Activated CD8-positive, alpha-beta memory T cell treated with anti-CD3 and anti-CD28 coated beads, Interleukin-2, amount 50 U/mL, for 48 hours (primary cell): ENCODE results near the gene MSX1.

ENCODE experiments used
- DNase-seq: peaks from one replicate; pipeline ENCODE4 v3.0.0-alpha.2; 2020

Gene MSX1

DNA sequence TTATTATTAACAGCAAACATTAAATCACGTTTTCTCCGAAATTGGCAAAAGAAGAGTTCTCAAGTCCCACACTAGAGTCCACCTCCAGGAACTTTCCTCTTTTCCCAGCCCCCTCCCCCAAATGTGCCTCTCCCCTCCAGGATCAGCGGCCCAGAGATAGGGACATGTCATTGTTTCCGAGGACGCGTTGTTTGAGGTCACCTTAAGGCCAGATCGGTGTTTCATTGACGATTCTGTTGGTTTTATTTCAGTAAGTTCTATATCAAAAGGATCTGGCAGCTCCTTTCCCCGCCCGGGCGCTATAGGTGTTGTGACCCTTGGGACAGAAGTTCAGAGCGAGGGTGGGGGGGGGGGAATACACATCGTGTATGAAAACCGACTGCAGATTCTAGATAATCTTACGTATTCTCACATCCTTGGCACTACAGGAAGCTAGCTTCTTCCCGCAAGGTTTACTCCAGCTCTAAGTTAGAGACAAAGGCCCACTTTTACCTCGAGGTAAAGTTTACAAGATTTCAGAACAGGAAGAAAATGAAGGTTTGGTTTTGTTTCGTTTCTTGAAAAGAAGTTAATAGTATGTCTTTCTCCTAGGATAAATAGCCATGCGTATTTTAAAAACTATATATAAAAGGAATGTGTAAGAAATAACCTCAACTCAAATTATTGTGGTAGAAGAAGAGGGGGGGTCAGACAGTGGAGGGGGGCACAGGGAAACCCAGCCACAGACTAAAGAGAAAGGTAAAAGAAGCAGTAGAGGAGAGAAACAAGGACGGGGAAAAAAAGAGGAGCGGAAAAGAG lies 739 bp upstream of the MSX1 start:
- no peak for DNase-seq

DNA sequence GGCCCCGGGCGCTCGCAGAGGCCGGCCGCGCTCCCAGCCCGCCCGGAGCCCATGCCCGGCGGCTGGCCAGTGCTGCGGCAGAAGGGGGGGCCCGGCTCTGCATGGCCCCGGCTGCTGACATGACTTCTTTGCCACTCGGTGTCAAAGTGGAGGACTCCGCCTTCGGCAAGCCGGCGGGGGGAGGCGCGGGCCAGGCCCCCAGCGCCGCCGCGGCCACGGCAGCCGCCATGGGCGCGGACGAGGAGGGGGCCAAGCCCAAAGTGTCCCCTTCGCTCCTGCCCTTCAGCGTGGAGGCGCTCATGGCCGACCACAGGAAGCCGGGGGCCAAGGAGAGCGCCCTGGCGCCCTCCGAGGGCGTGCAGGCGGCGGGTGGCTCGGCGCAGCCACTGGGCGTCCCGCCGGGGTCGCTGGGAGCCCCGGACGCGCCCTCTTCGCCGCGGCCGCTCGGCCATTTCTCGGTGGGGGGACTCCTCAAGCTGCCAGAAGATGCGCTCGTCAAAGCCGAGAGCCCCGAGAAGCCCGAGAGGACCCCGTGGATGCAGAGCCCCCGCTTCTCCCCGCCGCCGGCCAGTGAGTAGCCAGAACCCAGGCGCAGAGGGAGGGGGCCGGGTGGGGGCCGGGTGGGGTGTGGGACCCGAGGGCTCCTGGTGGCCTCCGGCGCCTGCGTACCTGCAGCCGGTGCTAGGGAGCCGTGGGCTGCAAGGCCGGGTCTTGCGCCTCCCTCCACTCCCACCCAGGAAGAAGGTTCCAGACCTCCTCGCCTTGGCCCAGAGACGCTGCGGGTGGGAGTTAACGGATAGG lies 534 bp downstream of the MSX1 start:
- DNase-seq, result no peak

DNA sequence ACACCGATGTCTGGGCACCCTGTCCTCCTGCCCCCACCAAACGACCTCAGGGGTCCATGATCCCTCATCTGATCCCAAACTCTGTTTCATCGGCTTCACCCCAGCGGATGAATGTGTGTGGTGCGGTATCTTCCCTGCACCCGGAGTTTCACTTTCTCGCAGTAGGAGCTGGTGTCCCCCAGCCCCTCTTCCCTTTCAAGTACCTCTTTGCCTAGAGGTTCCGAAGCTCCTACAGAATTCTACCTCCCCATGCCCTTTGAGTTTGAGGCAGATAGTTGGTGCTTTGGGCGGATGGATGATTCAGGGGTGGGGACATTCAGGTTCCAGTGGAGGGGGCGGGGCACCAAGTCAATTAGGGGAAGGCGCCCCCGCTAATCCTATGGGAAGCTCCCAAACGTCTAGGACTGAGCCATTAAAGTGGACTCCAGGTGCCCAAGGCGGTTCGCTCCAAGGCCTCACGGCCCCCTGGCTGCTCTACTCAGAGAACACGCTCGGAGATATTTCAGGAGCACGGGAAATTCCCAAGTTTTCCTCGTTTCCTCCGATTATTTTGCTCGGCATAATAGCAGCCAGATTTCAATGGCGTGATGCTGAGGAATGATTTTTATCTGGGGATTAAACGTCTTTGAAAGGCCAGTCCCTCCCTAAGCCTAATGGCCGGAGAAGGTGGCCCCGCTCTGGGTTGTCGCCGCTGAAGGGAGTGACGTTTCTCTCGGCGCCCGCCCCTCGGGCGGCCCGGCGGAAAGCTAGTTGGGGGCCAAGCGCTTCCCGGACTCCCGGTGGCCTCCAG lies 1.3 kb downstream of the MSX1 start:
- DNase-seq, result no peak

DNA sequence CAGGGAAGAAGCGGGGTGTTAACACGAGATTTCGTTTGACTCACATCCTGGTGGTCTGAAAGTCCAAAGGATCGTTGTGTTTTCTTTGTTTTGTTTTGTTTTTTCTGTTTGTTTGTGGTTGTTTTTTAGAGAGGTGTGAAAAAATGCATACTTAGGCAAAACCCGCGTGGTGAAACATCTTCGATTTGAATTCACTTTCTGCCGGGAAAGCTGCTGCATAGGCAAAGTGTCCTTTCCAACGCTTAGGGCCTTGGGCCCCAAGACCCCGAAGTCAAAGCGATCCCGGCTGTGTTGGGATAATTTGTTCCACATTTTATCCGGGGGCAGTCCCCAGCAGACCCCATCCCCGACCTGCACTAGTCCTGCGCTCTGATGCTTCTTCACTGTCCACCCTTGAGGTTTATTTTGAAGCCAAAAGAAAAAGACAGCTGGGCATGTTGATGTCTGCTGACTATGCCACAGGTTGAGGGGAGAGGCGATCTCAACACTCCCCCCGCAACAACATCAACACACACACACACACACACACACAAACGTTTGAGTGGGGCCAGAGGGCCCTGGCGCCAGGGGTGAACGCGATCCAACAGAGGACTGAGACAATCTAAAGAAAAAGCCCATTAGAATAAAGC lies 2.0 kb downstream of the MSX1 start:
- DNase-seq, result no peak

DNA sequence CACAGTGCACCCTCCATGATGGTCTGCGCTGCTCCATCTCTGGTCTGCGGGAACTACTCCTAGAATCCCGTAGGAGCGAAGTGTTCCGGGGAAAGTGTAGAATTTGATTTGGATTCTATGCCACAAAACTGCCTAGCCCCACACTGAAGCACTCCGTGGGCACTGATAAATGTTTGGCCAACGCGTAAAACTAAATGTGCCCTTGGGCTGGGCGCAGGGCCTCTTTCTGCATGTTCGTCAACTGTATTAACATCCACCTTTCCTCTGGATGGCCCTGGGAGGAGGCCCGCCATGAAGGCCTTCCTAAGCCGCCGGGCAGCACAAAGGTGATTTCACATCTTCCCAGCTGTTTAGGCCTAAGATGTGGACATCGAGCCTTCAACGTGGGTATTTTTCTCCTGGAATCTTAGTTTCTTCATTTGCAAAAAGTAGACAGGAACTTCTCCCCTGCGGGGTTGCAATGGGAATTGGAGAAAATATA lies 2.6 kb downstream of the MSX1 start:
- no peak for DNase-seq

DNA sequence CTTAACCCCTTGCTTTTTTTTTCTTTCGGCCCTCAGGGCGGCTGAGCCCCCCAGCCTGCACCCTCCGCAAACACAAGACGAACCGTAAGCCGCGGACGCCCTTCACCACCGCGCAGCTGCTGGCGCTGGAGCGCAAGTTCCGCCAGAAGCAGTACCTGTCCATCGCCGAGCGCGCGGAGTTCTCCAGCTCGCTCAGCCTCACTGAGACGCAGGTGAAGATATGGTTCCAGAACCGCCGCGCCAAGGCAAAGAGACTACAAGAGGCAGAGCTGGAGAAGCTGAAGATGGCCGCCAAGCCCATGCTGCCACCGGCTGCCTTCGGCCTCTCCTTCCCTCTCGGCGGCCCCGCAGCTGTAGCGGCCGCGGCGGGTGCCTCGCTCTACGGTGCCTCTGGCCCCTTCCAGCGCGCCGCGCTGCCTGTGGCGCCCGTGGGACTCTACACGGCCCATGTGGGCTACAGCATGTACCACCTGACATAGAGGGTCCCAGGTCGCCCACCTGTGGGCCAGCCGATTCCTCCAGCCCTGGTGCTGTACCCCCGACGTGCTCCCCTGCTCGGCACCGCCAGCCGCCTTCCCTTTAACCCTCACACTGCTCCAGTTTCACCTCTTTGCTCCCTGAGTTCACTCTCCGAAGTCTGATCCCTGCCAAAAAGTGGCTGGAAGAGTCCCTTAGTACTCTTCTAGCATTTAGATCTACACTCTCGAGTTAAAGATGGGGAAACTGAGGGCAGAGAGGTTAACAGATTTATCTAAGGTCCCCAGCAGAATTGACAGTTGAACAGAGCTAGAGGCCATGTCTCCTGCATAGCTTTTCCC lies 3.4 kb downstream of the MSX1 start:
- DNase-seq, result no peak

DNA sequence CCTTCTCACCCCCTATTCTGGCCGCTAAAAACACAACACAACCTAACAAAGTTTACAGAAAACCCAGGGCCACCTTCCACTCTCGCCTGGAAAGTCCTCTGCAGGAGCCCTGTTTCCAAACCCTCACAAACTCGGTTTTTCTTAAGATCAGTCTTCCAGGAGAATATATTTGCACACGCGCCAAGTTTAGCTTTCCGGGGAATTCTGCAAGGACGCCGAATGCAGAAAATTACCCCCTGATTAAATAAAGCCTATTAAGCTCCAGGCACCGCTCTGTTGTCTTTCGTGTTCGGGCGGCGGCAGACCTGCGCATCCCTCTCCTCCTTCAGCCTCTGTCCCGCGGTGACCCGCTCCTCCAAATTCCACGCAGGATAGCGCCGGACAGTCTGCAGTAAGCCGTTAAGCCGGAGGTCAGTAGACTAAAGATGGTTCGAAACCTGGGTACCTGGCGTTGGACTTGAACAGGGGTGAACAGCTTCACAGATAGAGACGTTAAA lies 5.0 kb downstream of the MSX1 start:
- DNase-seq, result no peak

DNA sequence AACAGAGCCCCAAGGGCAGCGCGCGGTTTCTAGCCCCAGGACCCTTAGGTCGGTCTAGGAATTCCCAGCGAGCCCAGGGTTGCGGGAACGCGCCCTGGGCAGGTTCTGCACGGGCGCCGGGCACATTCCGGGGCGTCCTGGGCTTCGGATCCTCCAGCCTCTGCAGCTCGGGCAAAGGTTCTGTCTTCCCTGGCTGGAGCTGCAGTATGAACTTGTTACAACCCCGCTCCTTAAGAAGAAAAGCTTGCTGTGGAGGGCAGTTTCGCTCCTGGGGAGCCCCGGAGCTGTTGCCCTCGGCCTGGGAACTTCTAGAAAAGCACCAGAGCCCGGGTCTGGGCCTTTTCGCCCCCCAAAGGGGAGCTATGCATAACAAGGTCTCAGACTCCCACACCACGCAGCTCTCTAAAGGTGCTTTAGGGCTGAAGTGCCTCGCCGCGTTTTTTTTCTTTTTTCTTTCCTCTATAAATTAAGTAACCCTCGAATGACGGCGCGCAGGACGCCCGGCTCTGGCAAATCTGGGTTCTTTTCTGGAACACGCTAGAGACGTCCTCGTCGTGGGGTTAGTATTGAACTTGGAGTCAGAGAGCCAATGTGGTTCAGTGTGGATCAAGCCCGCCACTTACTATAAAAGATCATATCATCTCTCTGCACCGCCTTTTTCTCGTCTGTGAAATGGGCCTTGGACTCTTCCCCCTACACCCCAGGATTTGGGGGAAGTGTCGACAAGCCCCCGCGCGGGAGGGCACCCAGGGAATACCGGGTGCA lies 5.7 kb downstream of the MSX1 start:
- DNase-seq, result no peak

DNA sequence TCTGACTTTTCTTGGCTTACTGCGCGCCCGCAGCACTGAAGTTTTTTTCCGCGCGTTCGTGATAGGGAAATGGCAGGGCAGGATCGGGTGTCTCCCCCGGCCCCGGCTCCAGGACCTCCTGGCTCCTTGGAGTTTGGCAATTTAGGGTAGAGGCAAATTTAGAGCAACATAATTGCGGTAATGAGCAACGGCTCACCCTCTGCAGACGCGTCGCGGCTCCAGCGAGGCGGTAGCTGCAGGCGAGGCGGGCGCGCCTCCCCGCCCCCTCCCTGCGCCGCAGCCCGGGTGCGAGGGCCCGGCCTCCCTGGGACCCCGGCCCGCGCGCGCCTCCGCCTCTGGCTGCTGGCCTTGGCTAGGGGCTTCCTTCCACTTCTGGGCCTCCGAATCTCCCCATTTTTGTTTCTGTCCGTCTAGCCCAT lies 6.2 kb downstream of the MSX1 start:
- no peak for DNase-seq

DNA sequence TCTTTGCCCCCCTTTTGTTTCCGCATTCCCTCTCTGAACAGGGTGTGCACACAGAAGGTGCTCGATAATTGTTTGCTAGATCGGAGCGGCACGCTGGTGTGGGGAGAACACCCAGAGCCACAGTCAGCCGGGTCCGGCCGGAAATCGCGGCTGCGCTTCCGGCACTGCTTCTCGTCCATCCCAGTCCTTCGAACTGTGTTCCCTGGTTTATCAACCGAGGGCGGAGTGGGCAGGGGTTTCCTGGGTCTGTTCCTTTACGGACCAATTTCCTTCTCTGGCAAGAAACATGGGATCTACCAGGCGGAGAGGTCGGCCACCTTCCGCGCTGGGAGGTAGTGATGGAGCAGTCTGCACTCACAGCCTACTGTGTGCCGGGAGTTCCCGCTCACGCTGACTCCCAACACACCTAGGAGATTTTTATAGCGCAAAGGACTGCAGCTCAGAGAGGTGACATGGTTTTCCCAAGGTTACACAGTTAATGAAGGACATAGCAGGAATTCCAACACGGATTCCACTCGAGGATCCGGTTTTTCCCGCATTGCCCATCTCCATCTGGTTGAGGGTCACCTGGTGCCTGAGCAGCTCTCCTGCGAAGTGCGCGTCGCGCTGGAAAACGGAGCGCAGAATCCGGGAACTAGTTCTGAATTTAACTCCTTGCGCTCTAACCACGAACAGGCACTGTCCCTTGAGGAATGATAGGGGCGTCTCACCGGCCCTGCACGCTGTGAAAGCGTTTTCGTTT lies 6.8 kb downstream of the MSX1 start:
- DNase-seq, result peak; percentile 61

DNA sequence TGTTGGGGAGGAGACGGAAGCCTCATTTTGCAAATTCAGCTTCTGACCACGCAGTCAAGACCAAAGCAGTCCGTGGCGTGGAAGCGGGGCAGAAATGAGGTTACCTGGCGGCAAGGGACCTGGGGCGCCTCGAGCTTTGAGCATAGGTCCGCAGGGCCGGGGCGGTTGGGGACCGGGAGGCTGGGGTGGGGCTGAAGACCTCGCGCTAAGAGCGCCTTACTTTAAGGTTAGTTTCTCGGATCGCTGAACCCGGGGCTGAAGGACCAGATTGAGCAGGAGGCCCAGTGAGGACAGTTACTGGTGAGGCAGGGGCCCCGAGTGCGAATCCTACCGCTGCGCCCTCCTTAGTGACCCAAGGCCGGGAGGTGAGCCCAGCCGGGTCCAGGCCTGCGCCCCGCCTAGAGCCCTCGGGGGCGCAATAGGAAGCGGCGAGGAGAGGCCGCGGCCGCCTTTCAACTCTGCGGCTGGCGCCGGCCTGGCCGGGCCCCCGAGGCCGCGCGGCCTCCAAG lies 7.5 kb downstream of the MSX1 start:
- DNase-seq, result no peak

DNA sequence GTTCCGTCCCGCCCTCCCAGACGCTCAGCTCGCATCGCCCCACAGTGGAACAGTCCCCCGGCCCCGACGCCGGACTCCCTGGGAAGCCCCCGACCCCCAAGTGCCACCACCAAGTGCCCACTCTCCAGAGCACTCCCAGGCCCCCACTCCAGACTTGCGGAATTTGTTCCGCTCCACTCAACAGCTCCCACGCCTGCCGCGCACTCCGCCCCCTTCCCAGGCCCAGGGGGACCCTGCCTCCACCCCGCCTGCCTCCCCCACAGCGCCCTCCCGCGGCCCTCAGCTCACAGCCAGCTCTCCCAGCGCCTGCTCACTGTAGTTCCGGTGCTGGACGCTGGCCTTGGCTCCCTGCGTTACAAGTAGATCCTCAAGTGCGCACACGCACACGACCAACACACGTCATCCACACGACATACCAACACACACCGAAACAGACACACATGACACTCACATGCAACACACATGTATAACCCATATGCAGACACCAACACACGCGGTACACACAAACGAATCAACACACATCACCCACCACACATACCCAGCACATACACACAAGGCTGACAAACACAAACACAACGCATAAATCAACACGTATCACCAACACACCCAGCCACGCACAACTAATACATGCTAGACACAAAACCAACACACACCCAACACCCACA lies 8.0 kb downstream of the MSX1 start:
- DNase-seq, result no peak

DNA sequence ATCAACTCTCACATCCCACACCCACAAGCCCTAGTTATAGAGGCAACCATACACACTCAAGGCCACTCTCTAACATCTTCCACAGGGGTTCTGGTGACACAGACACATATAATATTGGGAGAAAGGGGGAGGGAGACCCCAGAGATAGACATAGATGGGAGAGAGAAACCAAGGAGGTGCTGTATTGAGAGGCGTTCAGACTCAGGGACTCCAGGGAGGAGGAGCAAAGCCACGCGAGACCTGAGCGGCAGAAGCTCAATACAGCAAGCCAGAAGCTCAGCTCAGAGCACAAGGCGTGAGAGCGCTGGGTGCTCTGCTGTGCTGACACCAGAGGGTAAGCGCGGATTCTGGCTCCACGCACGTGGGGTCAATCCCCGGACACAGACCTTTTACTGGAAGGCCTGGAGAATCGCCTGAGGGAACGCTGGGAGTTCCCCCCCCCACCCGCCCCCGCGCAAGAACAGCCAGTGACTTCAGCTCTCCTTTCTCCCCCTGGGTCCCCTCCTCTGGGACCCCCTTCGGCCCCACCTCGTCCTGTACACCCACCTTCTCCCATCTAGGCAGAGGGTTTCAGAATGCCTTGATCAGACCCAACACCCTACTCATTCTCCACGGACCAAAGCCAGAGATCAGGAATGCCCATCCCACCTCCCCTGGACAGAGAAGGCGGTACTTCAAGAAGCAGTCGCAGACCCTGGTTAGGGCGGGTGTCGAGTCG lies 8.7 kb downstream of the MSX1 start:
- no peak for DNase-seq

DNA sequence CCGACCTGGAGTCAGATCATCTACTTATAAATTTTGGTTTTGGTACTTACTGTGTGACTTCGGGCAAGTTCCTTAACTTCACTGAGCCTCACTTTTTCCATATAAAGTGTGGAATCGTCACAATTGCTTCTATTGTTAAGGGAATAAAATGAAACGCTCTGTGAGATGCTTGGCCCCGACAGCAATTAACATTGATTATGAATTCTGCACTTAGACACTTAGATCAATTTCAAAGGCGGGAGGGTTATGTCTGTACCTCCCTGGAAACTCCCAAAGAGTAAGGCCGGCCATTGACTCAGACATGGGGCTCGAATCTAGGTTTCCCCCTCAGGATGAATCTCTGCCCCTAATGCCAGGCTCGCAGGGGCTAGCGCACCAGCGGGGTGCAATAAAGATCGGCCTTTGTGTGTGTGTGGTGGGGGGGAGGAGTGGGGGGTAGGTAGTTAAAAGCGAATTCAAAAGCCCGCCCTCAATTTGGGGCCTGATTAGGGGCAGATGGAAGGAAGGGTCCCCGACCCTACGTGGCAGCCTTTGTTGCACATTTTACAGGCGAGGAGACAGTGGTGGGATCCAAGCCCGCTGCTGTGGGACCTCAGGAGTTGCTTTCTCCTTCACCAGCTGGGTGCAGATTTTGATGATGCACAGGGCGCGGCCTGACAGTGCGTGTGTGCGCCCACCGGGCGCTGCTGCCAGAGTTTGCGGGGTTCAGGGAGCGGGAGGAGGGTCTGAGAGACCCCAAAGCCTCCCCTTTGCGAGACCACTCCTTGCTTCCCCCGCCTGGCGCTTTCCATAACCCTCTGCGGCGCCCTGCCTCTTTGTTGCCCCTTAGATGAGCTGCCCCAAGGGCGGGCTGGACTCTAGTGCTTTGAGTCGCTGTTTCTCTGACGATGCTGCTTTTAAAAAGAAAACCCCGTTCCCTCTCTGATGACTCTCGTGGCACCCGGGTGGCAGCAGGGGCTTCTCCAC lies 9.6 kb downstream of the MSX1 start:
- DNase-seq, result no peak

DNA sequence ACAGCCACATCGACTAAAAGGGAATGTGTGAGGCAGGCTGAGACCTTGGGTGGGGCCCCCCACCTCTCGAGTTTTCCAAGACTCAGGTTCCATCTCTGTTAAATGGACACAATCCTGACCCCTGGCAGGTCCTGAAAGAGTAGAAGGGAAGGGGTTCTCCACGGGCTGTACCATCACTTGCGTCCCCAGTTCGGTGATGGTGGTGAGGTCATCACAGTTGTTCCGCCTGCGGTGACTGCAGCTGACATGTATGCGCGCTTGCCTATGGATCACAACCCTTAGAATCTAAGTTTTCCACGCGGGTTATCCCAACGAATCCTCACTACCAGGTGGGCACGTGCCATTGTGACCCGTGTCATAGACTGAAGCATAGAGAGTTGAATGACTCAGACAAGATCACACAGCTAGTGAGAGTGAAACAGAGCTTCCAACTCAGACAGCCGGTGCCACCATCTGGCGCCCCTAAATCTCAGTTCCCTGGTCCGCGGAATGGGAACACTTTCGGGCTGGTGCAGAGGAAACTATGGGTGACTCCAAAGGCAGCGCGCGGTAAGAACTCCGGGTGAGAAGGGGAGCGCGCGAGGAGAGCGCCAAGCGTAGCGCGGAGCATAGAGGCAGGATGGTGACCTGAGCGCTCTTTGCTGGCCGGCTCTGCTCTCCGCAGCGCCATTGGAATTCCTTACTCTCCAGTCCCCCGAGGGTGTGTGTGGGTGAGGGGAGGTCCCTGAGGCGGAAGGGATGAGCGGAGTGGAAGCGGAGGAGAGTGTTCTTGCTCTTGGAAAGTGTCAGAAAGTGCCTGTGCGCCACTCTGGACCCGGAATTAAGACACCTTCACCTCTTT lies 10.5 kb downstream of the MSX1 start:
- no peak for DNase-seq

DNA sequence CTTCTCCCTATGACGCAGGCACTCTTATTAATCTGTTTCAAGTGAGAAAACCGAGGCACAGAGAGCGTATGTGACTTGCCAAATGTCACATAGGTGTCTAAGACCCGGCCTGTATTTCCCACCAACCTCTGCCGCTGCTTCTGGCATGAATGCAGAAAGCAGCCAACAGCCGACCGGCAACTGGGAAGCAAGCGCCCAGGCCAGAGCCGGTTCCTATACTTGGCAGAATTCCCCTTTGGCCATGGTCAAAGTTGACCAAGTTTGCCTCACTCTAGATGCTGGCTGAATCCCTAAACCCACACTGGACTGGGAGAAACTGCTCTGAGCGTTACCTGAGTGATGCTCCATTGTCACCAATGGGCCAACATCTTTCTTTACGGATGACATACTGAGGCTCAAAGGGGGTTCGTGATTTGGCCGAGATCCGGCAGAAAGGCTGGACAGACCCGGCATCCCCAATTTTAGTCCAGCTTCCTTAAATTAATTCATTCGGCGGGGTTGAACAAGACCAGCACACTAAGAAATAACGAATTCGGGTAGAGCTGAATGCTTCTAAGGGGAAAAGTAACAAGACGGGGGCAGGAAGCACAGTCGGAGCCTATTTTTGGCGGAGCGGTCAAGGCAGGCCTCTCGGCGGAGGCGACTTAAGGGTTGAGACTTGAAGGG lies 11.2 kb downstream of the MSX1 start:
- DNase-seq, result no peak
